OCI-LY1 (cell line): ENCODE measurements around the gene VEGFA.

Experiments used
- H2AFZ ChIP-seq: fragments of 200-600 bp; sonication (generic), shearing (Covaris generic); 2 replicates; pipeline ENCODE4 v1.6.0; 2014; ENCODE audit warnings: antibody characterized with exemption, mild to moderate bottlenecking, low read length
- H3F3A ChIP-seq: fragments of 200-600 bp; sonication (generic), shearing (Covaris generic); 2 replicates; pipeline ENCODE4 v1.6.0; 2014; ENCODE audit warnings: mild to moderate bottlenecking, antibody characterized with exemption, low read length, moderate library complexity; ENCODE audit not compliant: insufficient read depth
- H3K27ac ChIP-seq: fragments of 200-600 bp; sonication (generic); 2 replicates; pipeline ENCODE4 v1.5.1; 2014; ENCODE audit warnings: low read length, mixed run types, mild to moderate bottlenecking, low read depth; ENCODE audit not compliant: poor library complexity, severe bottlenecking
- H3K27me3 ChIP-seq: fragments of 200-600 bp; sonication (generic); 2 replicates; pipeline ENCODE4 v1.6.0; 2014; ENCODE audit warnings: antibody characterized with exemption, mild to moderate bottlenecking, low read length, moderate library complexity; ENCODE audit not compliant: insufficient read depth
- H3K36me3 ChIP-seq: fragments of 200-600 bp; sonication (generic); 2 replicates; pipeline ENCODE4 v1.6.1; 2014; ENCODE audit warnings: mild to moderate bottlenecking, antibody characterized with exemption, low read length, moderate library complexity, mixed read lengths; ENCODE audit not compliant: insufficient read depth
- H3K4me1 ChIP-seq: fragments of 200-600 bp; sonication (generic); 2 replicates; pipeline ENCODE4 v1.5.1; 2014; ENCODE audit warnings: mild to moderate bottlenecking, low read length, moderate library complexity; ENCODE audit not compliant: insufficient read depth, severe bottlenecking
- H3K4me2 ChIP-seq: fragments of 200-600 bp; sonication (generic), shearing (Covaris generic); 2 replicates; pipeline ENCODE4 v1.6.1; 2014; ENCODE audit warnings: low read length
- H3K4me3 ChIP-seq: fragments of 200-600 bp; sonication (generic); 2 replicates; pipeline ENCODE4 v1.5.1; 2014; ENCODE audit warnings: low read length, low read depth, mild to moderate bottlenecking, mixed read lengths; ENCODE audit not compliant: poor library complexity, severe bottlenecking
- H3K79me2 ChIP-seq: fragments of 200-600 bp; shearing (Covaris generic); 2 replicates; pipeline ENCODE4 v1.6.1; 2016; ENCODE audit warnings: mixed run types, low read length, mixed read lengths; ENCODE audit not compliant: insufficient read depth
- H3K9ac ChIP-seq: fragments of 200-600 bp; sonication (generic), shearing (Covaris generic); 2 replicates; pipeline ENCODE4 v1.6.1; 2014; ENCODE audit warnings: mild to moderate bottlenecking, low read length, mixed read lengths
- H3K9me2 ChIP-seq: fragments of 200-600 bp; sonication (generic), shearing (Covaris generic); 2 replicates; pipeline ENCODE4 v1.6.1; 2014; ENCODE audit warnings: low read depth, mild to moderate bottlenecking, low read length, mixed read lengths
- H3K9me3 ChIP-seq: fragments of 200-600 bp; shearing (Covaris generic); 2 replicates; pipeline ENCODE4 v1.6.1; 2014; ENCODE audit warnings: low read length, mixed read lengths
- H4K20me1 ChIP-seq: fragments of 200-600 bp; sonication (generic), shearing (Covaris generic); 2 replicates; pipeline ENCODE4 v1.6.0; 2016; ENCODE audit warnings: mild to moderate bottlenecking, low read length; ENCODE audit not compliant: insufficient read depth
- CTCF ChIP-seq: fragments of 200-600 bp; sonication (generic), shearing (Covaris generic); IDR thresholded peaks from 2 replicates; pipeline ENCODE4 v1.5.1; 2017; ENCODE audit warnings: mild to moderate bottlenecking, antibody characterized with exemption, low read length, moderate library complexity, mixed read lengths
- EZH2 ChIP-seq: fragments of 200-600 bp; sonication (generic), shearing (Covaris generic); IDR thresholded peaks from 2 replicates; pipeline ENCODE4 v1.8.0; 2017; ENCODE audit warnings: borderline replicate concordance, mixed run types, mild to moderate bottlenecking, antibody characterized with exemption, low read length, moderate library complexity, mixed read lengths

VEGFA gene

GRCh38 chr6:43744931-43745727, 24.9 kb upstream of the VEGFA start:
- Histone ChIP-seq H3K9me2 (no peaks in the 10 kb centered on the region), H3K9me3 (no peaks in the 10 kb centered on the region), H3K36me3 (no peaks in the 10 kb centered on the region), H3K4me1 (no peaks in the 10 kb centered on the region), H4K20me1 (no peaks in the 10 kb centered on the region), H3K27ac (no peak overlapping the region), H3K9ac (no peak overlapping the region), H3K4me2 (no peak overlapping the region), H3F3A (no peaks in the 10 kb centered on the region), H2AFZ (no peak overlapping the region), H3K27me3 (no peaks in the 10 kb centered on the region; the same call in 1 of the 2 replicates), H3K4me3 (no peak overlapping the region), H3K79me2 (no peaks in the 10 kb centered on the region)
- no peak for TF ChIP-seq EZH2
- TF ChIP-seq CTCF = no peak

- Histone ChIP-seq H3K27ac (no peak overlapping the region), H3K9me2 (no peaks in the 10 kb centered on the region), H2AFZ (no peak overlapping the region), H3K9ac (no peak overlapping the region), H3F3A (no peaks in the 10 kb centered on the region), H3K27me3 (no peaks in the 10 kb centered on the region; the same call in 1 of the 2 replicates), H3K4me3 (no peak overlapping the region), H3K79me2 (no peaks in the 10 kb centered on the region), H3K9me3 (no peaks in the 10 kb centered on the region), H3K4me2 (no peak overlapping the region), H3K4me1 (no peaks in the 10 kb centered on the region), H3K36me3 (no peaks in the 10 kb centered on the region), H4K20me1 (no peaks in the 10 kb centered on the region)
- TF ChIP-seq EZH2 (no peak), CTCF (no peak)
These were observed 23.9 kb upstream of the VEGFA start for GRCh38 chr6:43746071-43746470.

GRCh38 chr6:43746613-43747102, 23.4 kb upstream of the VEGFA start:
- H3K4me2 ChIP-seq = no peak overlapping the region
- H3K9me3 ChIP-seq = no peaks in the 10 kb centered on the region
- no peak overlapping the region for H3K9ac ChIP-seq
- TF ChIP-seq EZH2 (no peak), CTCF (no peak)
- H2AFZ ChIP-seq = no peak overlapping the region
- H3K27me3 ChIP-seq = no peaks in the 10 kb centered on the region; the same call in 1 of the 2 replicates
- H3F3A ChIP-seq = no peaks in the 10 kb centered on the region
- no peaks in the 10 kb centered on the region for H3K4me1 ChIP-seq
- H3K79me2 ChIP-seq = no peaks in the 10 kb centered on the region
- H3K4me3 ChIP-seq = no peak overlapping the region
- H3K27ac ChIP-seq = no peak overlapping the region
- no peaks in the 10 kb centered on the region for H4K20me1 ChIP-seq
- H3K36me3 ChIP-seq = no peaks in the 10 kb centered on the region
- H3K9me2 ChIP-seq = no peaks in the 10 kb centered on the region
